Right lobe of liver (tissue), 4 donors: ENCODE results near the gene POLN.

Experiments
- CTCF ChIP-seq, 4 donors: fragments of 200-600 bp in 3 of 4; fragments of 450-650 bp in 1 of 4; IDR thresholded peaks; one replicate each; pipeline versions ENCODE4 v1.5.1 to v1.8.0; 2016 to 2022; ENCODE audit warnings: antibody characterized with exemption in 4 of 4, mild to moderate bottlenecking in 2 of 4
- POLR2A ChIP-seq: fragments of 450-650 bp; IDR thresholded peaks from one replicate; pipeline ENCODE4 v1.6.1; 2017; ENCODE audit warnings: antibody characterized with exemption, mild to moderate bottlenecking
- donor health status: DM: no; HTN: no; CAD: no.
- donor health status: DM: no; HTN: no; CAD: no.
- donor health status: DM: no; HTN: yes; CAD: no.

- TF ChIP-seq POLR2A: no peak
- TF ChIP-seq CTCF (IDR thresholded peaks at IDR 0.05): no peak
These were observed 23.5 kb upstream of the POLN start for GRCh38 chr4:2265113-2266110.
